Small intestine (tissue), 7 donors: ENCODE measurements around the gene MED22. TPM values are rescaled to one million over a fixed set of nuclear protein-coding genes. Genes with fewer than 3 reads are reported as not detected.
"Not testable (repeated sequence)": the region's sequence is repeated elsewhere in the genome, so short reads cannot be mapped to it uniquely, and the experiment has no call there.

Experiments used
- DNase-seq, 2 donors: peaks; one replicate each; pipeline versions ENCODE4 v3.0.0 to v3.0.0-alpha.2; 2013
- FAIRE-seq: peaks from 2 replicates; lab custom pipeline; 2012; peaks lifted over from hg19 to GRCh38; lab: Jason Lieb, UNC
- H3K27ac ChIP-seq, 3 donors: one replicate each; pipeline ENCODE4 v1.5.1; 2013; ENCODE audit warnings: low read length in 2 of 3, mild to moderate bottlenecking in 2 of 3, control low read depth in 1 of 3, inconsistent platforms in 1 of 3, low read depth in 1 of 3, moderate library complexity in 1 of 3
- H3K27me3 ChIP-seq, 3 donors: one replicate each; pipeline ENCODE4 v1.6.1; 2013; ENCODE audit warnings: low read length in 3 of 3, inconsistent platforms in 1 of 3; ENCODE audit not compliant: control insufficient read depth in 3 of 3, insufficient read depth in 3 of 3
- H3K36me3 ChIP-seq, 3 donors: one replicate each; pipeline ENCODE4 v1.6.1; 2013; ENCODE audit warnings: low read length in 3 of 3, inconsistent platforms in 1 of 3, low read depth in 1 of 3, mild to moderate bottlenecking in 1 of 3, moderate library complexity in 1 of 3; ENCODE audit not compliant: control insufficient read depth in 3 of 3, insufficient read depth in 2 of 3
- H3K4me1 ChIP-seq, 3 donors: one replicate each; pipeline ENCODE4 v1.6.1; 2013; ENCODE audit warnings: low read length in 2 of 3, inconsistent platforms in 1 of 3, low read depth in 1 of 3, mild to moderate bottlenecking in 1 of 3, moderate library complexity in 1 of 3; ENCODE audit not compliant: control insufficient read depth in 3 of 3, insufficient read depth in 2 of 3
- H3K4me3 ChIP-seq, 3 donors: one replicate each; pipeline ENCODE4 v1.5.1; 2013; ENCODE audit warnings: low read length in 3 of 3, control low read depth in 1 of 3, inconsistent platforms in 1 of 3, low read depth in 1 of 3, mild to moderate bottlenecking in 1 of 3, moderate library complexity in 1 of 3
- H3K9me3 ChIP-seq, 2 donors: one replicate each; pipeline ENCODE4 v1.6.1; 2013; ENCODE audit warnings: low read depth in 1 of 2, low read length in 1 of 2; ENCODE audit not compliant: control insufficient read depth in 2 of 2, insufficient read depth in 1 of 2
- WGBS, 3 donors: extraction: QIAGEN DNeasy Blood & Tissue Kit; methylation state at CpG; one replicate each; pipeline ENCODE4 v1.1.7; 2013; 5-methylcytosine and 5-hydroxymethylcytosine counted together
- polyA plus RNA-seq, 4 donors: library from polyadenylated mRNA; stranded (reverse) in 3 of 4; unstranded in 1 of 4; fragments of 200-250 nt in 3 of 4; fragments of 120-200 nt in 1 of 4; gene quantifications; one replicate each; pipeline versions ENCODE4 v1.2.1 to v1.2.3, GENCODE V29; 2013
- donor health status: healthy with polysubstance abuse.
- donor health status: control.
- donor health status: control.
- donor health status: Bipolar disorder and iron deficiency.
- donor health status: healthy.

Gene MED22
- polyA plus RNA-seq, 4 donors, result 10.3 to 19.5 (median 17.6) TPM

DNA sequence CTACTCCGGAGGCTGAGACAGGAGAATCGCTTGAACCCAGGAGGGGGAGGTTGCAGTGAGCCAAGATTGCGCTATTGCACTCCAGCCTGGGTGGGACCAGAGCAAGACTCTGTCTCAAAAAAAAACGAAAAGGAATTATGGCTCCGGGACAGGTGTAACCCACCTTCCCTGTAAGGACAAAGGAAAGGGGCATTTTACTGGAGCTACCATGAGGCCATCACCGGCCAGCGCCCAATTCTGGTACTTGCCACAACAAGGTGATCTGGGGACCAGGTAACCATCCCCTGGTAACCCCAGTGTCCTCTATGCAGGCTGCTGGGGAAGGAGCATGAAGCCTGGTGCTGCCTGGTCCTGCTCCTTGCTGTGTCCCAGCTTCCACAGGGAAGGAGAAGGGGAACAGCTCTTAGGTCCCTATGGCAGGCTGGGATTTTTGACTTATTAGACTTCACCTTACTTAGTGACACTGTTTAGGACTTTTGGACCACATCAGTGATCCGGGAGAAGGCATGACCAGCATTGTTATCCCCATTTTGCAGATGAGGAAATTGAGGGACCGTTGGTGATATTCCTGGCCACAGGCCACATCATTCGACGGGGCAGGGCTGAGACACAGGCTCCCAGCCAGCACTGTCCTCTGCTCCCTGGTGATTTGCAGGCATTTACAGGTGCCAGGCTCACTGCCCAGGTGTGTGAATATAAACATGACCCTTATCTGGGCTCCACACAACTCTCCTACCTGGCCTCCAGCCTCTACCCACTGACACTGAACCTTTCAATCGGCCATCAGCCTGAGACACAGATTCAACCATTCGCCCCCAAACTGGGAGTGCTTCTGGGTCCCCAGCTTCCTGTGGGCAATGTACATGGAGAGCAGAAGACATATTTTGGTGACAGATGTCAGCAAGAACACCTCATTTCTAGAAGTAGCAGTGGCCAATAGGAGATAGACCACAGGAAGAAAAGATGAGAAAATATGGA is 46.4 kb downstream of the MED22 start:
- no peak for FAIRE-seq
- Histone ChIP-seq H3K27me3 (peaks cover 0 to 2% (median 0%) of the 10 kb centered on the region in 3 donors), H3K27ac (no peak overlapping the region), H3K4me3 (no peak overlapping the region), H3K36me3 (no peaks in the 10 kb centered on the region), H3K9me3 (no peaks in the 10 kb centered on the region), H3K4me1 (no peaks in the 10 kb centered on the region)
- WGBS, 3 donors, result 79 to 87% (median 81%) methylated on average over 13 of the region's 13 CpGs
- DNase-seq, result no peak

- not testable (repeated sequence) for DNase-seq, H3K36me3 ChIP-seq, FAIRE-seq
Observed at GRCh38 chr9:133299996-133300395, 47.9 kb downstream of the MED22 start.

GRCh38 chr9:133294257-133294656 is 53.7 kb downstream of the MED22 start:
- WGBS, 3 donors, result 64 to 84% (median 64%) methylated on average over 1 of the region's 1 CpG
- DNase-seq (no peak), FAIRE-seq (no peak)
- no peak overlapping the region for H3K27ac ChIP-seq
- no peak overlapping the region for H3K4me3 ChIP-seq
- no peaks in the 10 kb centered on the region for H3K36me3 ChIP-seq
- H3K4me1 ChIP-seq, result no peaks in the 10 kb centered on the region
- H3K27me3 ChIP-seq, result no peaks in the 10 kb centered on the region
- H3K9me3 ChIP-seq, result peaks cover 0 to 24% of the 10 kb centered on the region in 2 donors

More at GRCh38 chr9:133299996-133300395, 47.9 kb downstream of the MED22 start:
- H3K9me3 ChIP-seq, H3K27ac ChIP-seq, H3K27me3 ChIP-seq, H3K4me1 ChIP-seq, H3K4me3 ChIP-seq: not testable (repeated sequence)
- WGBS, 3 donors, result 73 to 79% (median 76%) methylated on average over 16 of the region's 16 CpGs

DNA sequence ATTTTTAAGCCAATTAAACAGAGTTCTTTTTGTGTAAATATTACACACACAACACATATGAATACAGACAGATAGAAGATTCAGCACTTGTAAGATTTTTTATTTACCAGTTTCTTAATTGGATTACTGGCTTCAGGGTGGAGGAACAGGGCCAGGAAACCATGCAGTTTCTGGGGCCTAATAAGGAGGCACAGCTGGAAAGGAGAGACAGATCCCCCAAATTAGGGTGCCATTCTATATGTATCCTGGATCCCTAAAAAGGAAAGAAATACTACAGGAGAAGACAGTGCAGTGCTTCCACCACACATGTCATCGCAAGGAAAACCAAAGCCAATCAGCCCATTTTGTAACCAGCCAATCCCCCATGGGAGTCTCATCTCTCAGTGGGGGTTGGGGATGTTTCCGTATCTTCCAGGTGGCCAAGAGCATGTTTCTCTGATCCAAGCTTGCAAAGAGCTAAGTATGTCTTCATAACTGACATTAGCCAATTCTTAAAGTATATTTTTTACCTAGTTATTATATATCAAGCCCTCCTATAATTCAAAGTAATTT is 57.1 kb downstream of the MED22 start:
- 89 to 95% (median 94%) methylated on average over 2 of the region's 2 CpGs for WGBS, 3 donors
- Histone ChIP-seq H3K4me1 (no peaks in the 10 kb centered on the region), H3K9me3 (peaks cover 0 to 28% of the 10 kb centered on the region in 2 donors), H3K4me3 (no peak overlapping the region), H3K27me3 (no peaks in the 10 kb centered on the region), H3K36me3 (no peaks in the 10 kb centered on the region), H3K27ac (no peak overlapping the region)
- FAIRE-seq, result no peak
- no peak for DNase-seq

Other genes with a start within 250 kb of the MED22 start
- gene RALGDS, start 226.9 kb downstream of the MED22 start, polyA plus RNA-seq, result 10 to 100 TPM; 33.0 to 49.0 (median 35.7) TPM
- 10 to 100 TPM in 1 of 4 donors, 1 to 10 TPM in 2, under 1 TPM in 1; 0.45 to 15.4 (median 6.9) TPM for gene GBGT1, start 184.2 kb downstream of the MED22 start, polyA plus RNA-seq
- not detected for gene OBP2B, start 138.9 kb downstream of the MED22 start, polyA plus RNA-seq
- gene ABO, start 72.9 kb downstream of the MED22 start, polyA plus RNA-seq, result 10 to 100 TPM in 3 of 4 donors, 1 to 10 TPM in 1; 9.5 to 46.4 (median 31.9) TPM
- gene SURF6, start 11.9 kb downstream of the MED22 start, polyA plus RNA-seq, result 10 to 100 TPM; 23.2 to 48.0 (median 37.0) TPM
- 1,000 to 10,000 TPM; 1,890 to 3,725 (median 2,971) TPM for gene RPL7A, start 87 bp upstream of the MED22 start, polyA plus RNA-seq
- 10 to 100 TPM; 38.4 to 94.4 (median 85.4) TPM for gene SURF1, start 8.4 kb upstream of the MED22 start, polyA plus RNA-seq
- gene SURF2, start 8.4 kb upstream of the MED22 start, polyA plus RNA-seq, result 10 to 100 TPM; 15.3 to 66.0 (median 42.6) TPM
- gene SURF4, start 27.9 kb upstream of the MED22 start, polyA plus RNA-seq, result 100 to 1,000 TPM in 3 of 4 donors, 10 to 100 TPM in 1; 84.1 to 285 (median 170) TPM
- 1 to 10 TPM in 3 of 4 donors, under 1 TPM in 1; 0.79 to 8.1 (median 3.0) TPM for gene STKLD1, start 28.2 kb upstream of the MED22 start, polyA plus RNA-seq
- gene REXO4, start 69.9 kb upstream of the MED22 start, polyA plus RNA-seq, result 10 to 100 TPM; 18.9 to 25.7 (median 21.5) TPM
- 10 to 100 TPM in 1 of 4 donors, 1 to 10 TPM in 3; 2.4 to 16.8 (median 7.4) TPM for gene ADAMTS13, start 74.2 kb upstream of the MED22 start, polyA plus RNA-seq
- 10 to 100 TPM; 27.0 to 31.4 (median 29.5) TPM for gene CACFD1, start 111.8 kb upstream of the MED22 start, polyA plus RNA-seq
- gene SLC2A6, start 131.0 kb upstream of the MED22 start, polyA plus RNA-seq, result 1 to 10 TPM in 3 of 4 donors, under 1 TPM in 1; 0.89 to 2.5 (median 1.5) TPM
- gene MYMK, start 176.8 kb upstream of the MED22 start, polyA plus RNA-seq, result under 1 TPM in 1 of 4 donors, not detected in 3; 0.22 TPM
- 1 to 10 TPM in 1 of 4 donors, under 1 TPM in 3; 0.22 to 1.2 (median 0.43) TPM for gene ADAMTSL2, start 186.6 kb upstream of the MED22 start, polyA plus RNA-seq